ENCODE results near the gene SPTBN1.

- TF ChIP-seq FOXM1 (IDR thresholded peaks at IDR 0.05; ENCODE audit: borderline replicate concordance): no peak
- TF ChIP-seq FOXK2 (IDR thresholded peaks at IDR 0.05): no peak
- no peak for TF ChIP-seq ZNF384 (IDR thresholded peaks at IDR 0.05)
- TF ChIP-seq SUZ12 (IDR thresholded peaks at IDR 0.05): no peak
- TF ChIP-seq SP1 (IDR thresholded peaks at IDR 0.05): no peak
- no peak for TF ChIP-seq TARDBP (IDR thresholded peaks at IDR 0.05)
- TF ChIP-seq FOXA1 (IDR thresholded peaks at IDR 0.05): no peak
- TF ChIP-seq BHLHE40 (IDR thresholded peaks at IDR 0.05; ENCODE audit: borderline replicate concordance): no peak
- TF ChIP-seq PKNOX1 (IDR thresholded peaks at IDR 0.05): no peak
- TF ChIP-seq L3MBTL2 (conservative IDR thresholded peaks at IDR 0.05): no peak
- no peak for TF ChIP-seq ARNT (IDR thresholded peaks at IDR 0.05)
- TF ChIP-seq LEF1 (IDR thresholded peaks at IDR 0.05; ENCODE audit: borderline replicate concordance): no peak
These were observed 146.7 kb downstream of the SPTBN1 start for GRCh38 chr2:54602736-54603322.

Data from HEK293T (cell line).